ENCODE measurements around the gene GBA2. TPM values are rescaled to one million over a fixed set of nuclear protein-coding genes. Genes with fewer than 3 reads are reported as not detected.

Gene GBA2
- total and polyA plus RNA-seq, 3 donors from 2014 or later = 51.3 to 77.1 (median 66.5) TPM

DNA sequence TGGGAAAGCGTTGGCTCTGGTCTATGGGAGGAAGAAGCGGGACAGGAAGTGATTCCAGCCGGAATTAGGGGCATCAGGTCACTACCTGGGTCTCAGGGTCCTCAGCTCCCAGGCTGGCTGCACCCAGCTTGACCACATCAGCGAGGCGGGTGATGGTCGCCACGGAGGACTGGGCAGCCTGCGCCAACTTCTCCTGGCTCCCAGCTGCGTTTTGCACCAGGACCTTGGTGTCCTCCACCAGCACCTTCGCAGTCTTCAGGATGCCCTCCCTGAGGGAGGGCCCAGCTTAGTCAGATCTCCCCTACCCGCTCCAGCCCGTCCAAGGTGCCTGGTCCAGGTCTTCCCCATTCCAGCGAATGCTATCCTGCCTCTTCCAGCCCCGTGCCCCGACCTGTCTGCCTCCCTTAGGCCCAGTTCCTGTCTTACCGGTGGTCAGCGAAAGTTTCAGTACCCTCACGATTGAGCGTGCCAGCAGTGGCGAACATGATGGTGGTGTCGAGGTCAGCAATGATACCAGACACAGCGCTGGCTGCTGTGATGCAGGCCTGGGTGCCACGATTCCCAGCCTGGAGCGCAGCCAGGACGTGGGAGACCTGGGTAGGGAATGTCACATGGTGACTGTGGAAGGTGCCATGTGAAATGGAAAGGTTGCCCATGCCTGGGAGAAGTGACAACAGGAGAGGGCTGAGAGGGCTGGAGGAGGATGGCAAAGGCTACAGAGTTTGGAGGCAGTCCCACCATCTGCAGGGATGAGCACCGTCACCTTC, 44.9 kb downstream of the GBA2 start:
- Histone ChIP-seq H3K9me3 (no peaks in the 10 kb centered on the region), H3K4me1 (peaks cover 4% of the 10 kb centered on the region), H3K36me3 (ENCODE audit: low read depth, missing control alignments) (no peaks in the 10 kb centered on the region), H3K27ac (no peak overlapping the region), H3K27me3 (no peaks in the 10 kb centered on the region), H3K4me3 (no peak overlapping the region)
- DNase-seq = no peak
- WGBS, 2 donors = 91% methylated on average over 21 to 26 of the region's 26 CpGs
- TF ChIP-seq, protein P1, sequence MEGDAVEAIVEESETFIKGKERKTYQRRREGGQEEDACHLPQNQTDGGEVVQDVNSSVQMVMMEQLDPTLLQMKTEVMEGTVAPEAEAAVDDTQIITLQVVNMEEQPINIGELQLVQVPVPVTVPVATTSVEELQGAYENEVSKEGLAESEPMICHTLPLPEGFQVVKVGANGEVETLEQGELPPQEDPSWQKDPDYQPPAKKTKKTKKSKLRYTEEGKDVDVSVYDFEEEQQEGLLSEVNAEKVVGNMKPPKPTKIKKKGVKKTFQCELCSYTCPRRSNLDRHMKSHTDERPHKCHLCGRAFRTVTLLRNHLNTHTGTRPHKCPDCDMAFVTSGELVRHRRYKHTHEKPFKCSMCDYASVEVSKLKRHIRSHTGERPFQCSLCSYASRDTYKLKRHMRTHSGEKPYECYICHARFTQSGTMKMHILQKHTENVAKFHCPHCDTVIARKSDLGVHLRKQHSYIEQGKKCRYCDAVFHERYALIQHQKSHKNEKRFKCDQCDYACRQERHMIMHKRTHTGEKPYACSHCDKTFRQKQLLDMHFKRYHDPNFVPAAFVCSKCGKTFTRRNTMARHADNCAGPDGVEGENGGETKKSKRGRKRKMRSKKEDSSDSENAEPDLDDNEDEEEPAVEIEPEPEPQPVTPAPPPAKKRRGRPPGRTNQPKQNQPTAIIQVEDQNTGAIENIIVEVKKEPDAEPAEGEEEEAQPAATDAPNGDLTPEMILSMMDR (IDR thresholded peaks at IDR 0.05) = no peak
- no peak for TF ChIP-seq POLR2A (IDR thresholded peaks at IDR 0.05)
- intact Hi-C loops (cut with DNase I; ENCODE audit: low total_unique reads) = no loop called here

DNA sequence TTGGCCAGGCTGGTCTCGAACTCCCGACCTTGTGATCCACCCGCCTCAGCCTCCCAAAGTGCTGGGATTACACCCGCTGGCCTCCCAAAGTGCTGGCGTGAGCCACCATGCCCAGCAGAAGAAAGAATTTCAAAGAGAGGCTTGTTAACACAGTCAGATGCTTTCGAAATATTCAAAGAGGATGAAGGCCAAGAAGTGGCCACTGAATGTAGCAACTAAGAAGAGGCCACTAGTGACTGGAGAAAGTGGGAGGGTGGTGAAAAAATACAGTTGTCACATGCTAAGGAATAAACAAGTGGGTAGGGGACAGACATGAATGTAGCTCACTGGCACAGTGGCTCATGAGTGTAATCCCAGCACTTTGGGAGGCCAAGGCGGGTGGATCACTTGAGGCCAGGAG, 46.3 kb downstream of the GBA2 start:
- Histone ChIP-seq H3K27me3 (no peaks in the 10 kb centered on the region), H3K36me3 (ENCODE audit: low read depth, missing control alignments) (no peaks in the 10 kb centered on the region)

GRCh38 chr9:35700942-35701341, 48.1 kb downstream of the GBA2 start:
- intact Hi-C loops (cut with DNase I; ENCODE audit: low total_unique reads) = no loop called here
- Histone ChIP-seq H3K27me3 (no peaks in the 10 kb centered on the region), H3K9me3 (no peaks in the 10 kb centered on the region), H3K4me1 (peaks cover 4% of the 10 kb centered on the region), H3K27ac (no peak overlapping the region), H3K4me3 (no peak overlapping the region), H3K36me3 (ENCODE audit: low read depth, missing control alignments) (no peaks in the 10 kb centered on the region)
- no peak for DNase-seq
- TF ChIP-seq, protein P1 (IDR thresholded peaks at IDR 0.05) = no peak
- TF ChIP-seq POLR2A (IDR thresholded peaks at IDR 0.05) = no peak

More for the DNA sequence above, 46.3 kb downstream of the GBA2 start:
- Histone ChIP-seq H3K4me3 (no peak overlapping the region), H3K9me3 (no peaks in the 10 kb centered on the region), H3K27ac (no peak overlapping the region), H3K4me1 (peaks cover 4% of the 10 kb centered on the region)
- 90 to 100% methylated on average over 7 of the region's 7 CpGs for WGBS, 2 donors
- no peak for DNase-seq
- intact Hi-C loops (cut with DNase I; ENCODE audit: low total_unique reads) = no loop called here
- TF ChIP-seq POLR2A (IDR thresholded peaks at IDR 0.05) = no peak
- TF ChIP-seq, protein P1 (IDR thresholded peaks at IDR 0.05) = no peak

GRCh38 chr9:35700031-35700430, 49.0 kb downstream of the GBA2 start:
- Histone ChIP-seq H3K27ac (no peak overlapping the region), H3K36me3 (ENCODE audit: low read depth, missing control alignments) (no peaks in the 10 kb centered on the region), H3K4me1 (peaks cover 4% of the 10 kb centered on the region), H3K27me3 (no peaks in the 10 kb centered on the region), H3K9me3 (no peaks in the 10 kb centered on the region), H3K4me3 (no peak overlapping the region)
- intact Hi-C loops (cut with DNase I; ENCODE audit: low total_unique reads) = no loop called here
- TF ChIP-seq, protein P1 (IDR thresholded peaks at IDR 0.05) = no peak
- no peak for TF ChIP-seq POLR2A (IDR thresholded peaks at IDR 0.05)
- no peak for DNase-seq
- WGBS, 2 donors = 51 to 72% methylated on average over 11 of the region's 11 CpGs

- no peak for DNase-seq
- Histone ChIP-seq H3K4me3 (no peak overlapping the region), H3K9me3 (no peaks in the 10 kb centered on the region), H3K4me1 (peaks cover 8% of the 10 kb centered on the region), H3K27me3 (no peaks in the 10 kb centered on the region), H3K27ac (no peak overlapping the region), H3K36me3 (ENCODE audit: low read depth, missing control alignments) (no peaks in the 10 kb centered on the region)
- no peak for TF ChIP-seq POLR2A (IDR thresholded peaks at IDR 0.05)
- TF ChIP-seq, protein P1 (IDR thresholded peaks at IDR 0.05) = no peak
- 86 to 88% methylated on average over 4 to 5 of the region's 5 CpGs for WGBS, 2 donors
- intact Hi-C loops (cut with DNase I; ENCODE audit: low total_unique reads) = no loop called here
These were observed 50.8 kb downstream of the GBA2 start for GRCh38 chr9:35698231-35698630.
